Measurements from ENCODE around the gene MID1.
"Not testable (repeated sequence)": the region's sequence is repeated elsewhere in the genome, so short reads cannot be mapped to it uniquely, and the experiment has no call there.

MID1 gene

DNA sequence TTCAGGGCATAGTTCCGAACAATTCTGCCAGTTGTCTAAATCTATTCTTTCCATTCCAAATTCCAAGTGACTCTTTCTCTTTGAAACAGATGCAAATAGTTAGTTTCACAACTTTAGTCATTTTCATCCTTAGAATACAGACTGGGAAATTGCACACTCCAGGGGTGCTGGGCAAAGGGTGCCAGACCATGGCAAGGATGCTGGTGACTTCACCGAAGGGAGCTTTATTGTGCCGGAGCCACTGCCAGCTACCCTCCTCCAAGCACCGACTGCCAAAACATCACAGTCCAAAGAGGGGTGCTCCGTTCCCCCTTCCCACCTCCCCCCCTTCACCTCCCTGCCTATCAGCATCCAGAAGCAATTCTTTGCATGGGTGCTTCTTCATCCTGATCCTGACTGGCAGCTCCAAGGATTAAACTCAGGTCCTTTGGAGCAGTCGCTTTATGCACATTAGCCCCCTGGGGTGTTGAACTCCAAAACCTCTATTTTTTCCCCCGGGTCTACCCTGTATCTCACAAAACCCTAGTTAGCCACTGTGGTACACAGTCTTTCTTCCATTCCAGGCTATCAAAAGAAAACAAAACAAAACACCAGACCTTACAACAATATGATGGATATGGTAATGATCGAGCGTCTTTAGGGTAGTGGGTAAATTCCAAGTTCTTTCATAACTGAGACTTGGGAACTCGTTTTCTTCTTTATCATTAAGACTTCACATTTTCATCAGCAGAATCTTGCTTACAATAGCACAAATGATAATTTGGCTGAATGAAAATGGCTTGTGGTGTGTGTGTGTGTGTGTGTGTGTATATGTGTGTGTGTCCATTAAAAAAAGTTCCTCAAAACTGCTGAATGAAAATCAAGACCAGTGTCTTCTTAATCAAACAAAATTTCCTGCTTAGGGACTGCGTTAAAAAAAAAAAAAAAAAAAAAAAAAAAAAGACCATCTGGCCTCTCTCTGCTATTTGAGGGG is 28.7 kb downstream of the MID1 start:
- Histone ChIP-seq H3K9me3 (ENCODE audit: insufficient read depth, low read depth, low read length) (no peaks in the 10 kb centered on the region), H3K36me3 (ENCODE audit: insufficient read depth, low read length) (no peaks in the 10 kb centered on the region), H3K4me3 (ENCODE audit: low read length, poor library complexity, severe bottlenecking) (no peak overlapping the region), H3K4me1 (ENCODE audit: insufficient read depth, low read length, poor library complexity, severe bottlenecking) (no peaks in the 10 kb centered on the region), H2AFZ (ENCODE audit: low read length) (no peak overlapping the region), H3F3A (ENCODE audit: low read depth) (no peaks in the 10 kb centered on the region), H4K20me1 (ENCODE audit: insufficient read depth, low read length, poor library complexity, severe bottlenecking) (no peaks in the 10 kb centered on the region), H3K4me2 (ENCODE audit: low read depth, low read length, poor library complexity, severe bottlenecking) (no peak overlapping the region), H3K27me3 (ENCODE audit: insufficient read depth, low read length, poor library complexity, severe bottlenecking) (no peaks in the 10 kb centered on the region), H3K9me2 (replicated peaks; ENCODE audit: low read depth, low read length) (no peaks in the 10 kb centered on the region), H3K9ac (ENCODE audit: low read depth, low read length, poor library complexity, severe bottlenecking) (no peak overlapping the region), H3K79me2 (ENCODE audit: insufficient read depth, low read length) (no peaks in the 10 kb centered on the region)
- TF ChIP-seq, protein P1, sequence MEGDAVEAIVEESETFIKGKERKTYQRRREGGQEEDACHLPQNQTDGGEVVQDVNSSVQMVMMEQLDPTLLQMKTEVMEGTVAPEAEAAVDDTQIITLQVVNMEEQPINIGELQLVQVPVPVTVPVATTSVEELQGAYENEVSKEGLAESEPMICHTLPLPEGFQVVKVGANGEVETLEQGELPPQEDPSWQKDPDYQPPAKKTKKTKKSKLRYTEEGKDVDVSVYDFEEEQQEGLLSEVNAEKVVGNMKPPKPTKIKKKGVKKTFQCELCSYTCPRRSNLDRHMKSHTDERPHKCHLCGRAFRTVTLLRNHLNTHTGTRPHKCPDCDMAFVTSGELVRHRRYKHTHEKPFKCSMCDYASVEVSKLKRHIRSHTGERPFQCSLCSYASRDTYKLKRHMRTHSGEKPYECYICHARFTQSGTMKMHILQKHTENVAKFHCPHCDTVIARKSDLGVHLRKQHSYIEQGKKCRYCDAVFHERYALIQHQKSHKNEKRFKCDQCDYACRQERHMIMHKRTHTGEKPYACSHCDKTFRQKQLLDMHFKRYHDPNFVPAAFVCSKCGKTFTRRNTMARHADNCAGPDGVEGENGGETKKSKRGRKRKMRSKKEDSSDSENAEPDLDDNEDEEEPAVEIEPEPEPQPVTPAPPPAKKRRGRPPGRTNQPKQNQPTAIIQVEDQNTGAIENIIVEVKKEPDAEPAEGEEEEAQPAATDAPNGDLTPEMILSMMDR (conservative IDR thresholded peaks at IDR 0.05; ENCODE audit: low read length) = no peak
- no peak for TF ChIP-seq EZH2phosphoT487 (IDR thresholded peaks at IDR 0.05; ENCODE audit: borderline replicate concordance)

GRCh38 chrX:10589787-10590186 is 30.6 kb downstream of the MID1 start:
- not testable (repeated sequence) for H3K9ac ChIP-seq (ENCODE audit: low read depth, low read length, poor library complexity, severe bottlenecking); H3K4me2 ChIP-seq (ENCODE audit: low read depth, low read length, poor library complexity, severe bottlenecking); H4K20me1 ChIP-seq (ENCODE audit: insufficient read depth, low read length, poor library complexity, severe bottlenecking); H3K4me1 ChIP-seq (ENCODE audit: insufficient read depth, low read length, poor library complexity, severe bottlenecking); H3K9me3 ChIP-seq (ENCODE audit: insufficient read depth, low read depth, low read length); H2AFZ ChIP-seq (ENCODE audit: low read length); H3K4me3 ChIP-seq (ENCODE audit: low read length, poor library complexity, severe bottlenecking); H3F3A ChIP-seq (ENCODE audit: low read depth); H3K79me2 ChIP-seq (ENCODE audit: insufficient read depth, low read length); H3K36me3 ChIP-seq (ENCODE audit: insufficient read depth, low read length); H3K27me3 ChIP-seq (ENCODE audit: insufficient read depth, low read length, poor library complexity, severe bottlenecking); H3K9me2 ChIP-seq (replicated peaks; ENCODE audit: low read depth, low read length)

- Histone ChIP-seq H3K36me3 (ENCODE audit: insufficient read depth, low read length) (no peaks in the 10 kb centered on the region), H3K4me1 (ENCODE audit: insufficient read depth, low read length, poor library complexity, severe bottlenecking) (no peaks in the 10 kb centered on the region), H3K79me2 (ENCODE audit: insufficient read depth, low read length) (no peaks in the 10 kb centered on the region), H2AFZ (ENCODE audit: low read length) (no peak overlapping the region), H3K4me3 (ENCODE audit: low read length, poor library complexity, severe bottlenecking) (no peak overlapping the region), H3F3A (ENCODE audit: low read depth) (no peaks in the 10 kb centered on the region), H3K4me2 (ENCODE audit: low read depth, low read length, poor library complexity, severe bottlenecking) (no peak overlapping the region), H3K27me3 (ENCODE audit: insufficient read depth, low read length, poor library complexity, severe bottlenecking) (no peaks in the 10 kb centered on the region), H4K20me1 (ENCODE audit: insufficient read depth, low read length, poor library complexity, severe bottlenecking) (no peaks in the 10 kb centered on the region), H3K9ac (ENCODE audit: low read depth, low read length, poor library complexity, severe bottlenecking) (no peak overlapping the region), H3K9me2 (replicated peaks; ENCODE audit: low read depth, low read length) (no peaks in the 10 kb centered on the region), H3K9me3 (ENCODE audit: insufficient read depth, low read depth, low read length) (no peaks in the 10 kb centered on the region)
- TF ChIP-seq, protein P1 (conservative IDR thresholded peaks at IDR 0.05; ENCODE audit: low read length) = no peak
- TF ChIP-seq EZH2phosphoT487 (IDR thresholded peaks at IDR 0.05; ENCODE audit: borderline replicate concordance) = no peak
Observed at GRCh38 chrX:10589098-10589497, 31.3 kb downstream of the MID1 start.

DNA sequence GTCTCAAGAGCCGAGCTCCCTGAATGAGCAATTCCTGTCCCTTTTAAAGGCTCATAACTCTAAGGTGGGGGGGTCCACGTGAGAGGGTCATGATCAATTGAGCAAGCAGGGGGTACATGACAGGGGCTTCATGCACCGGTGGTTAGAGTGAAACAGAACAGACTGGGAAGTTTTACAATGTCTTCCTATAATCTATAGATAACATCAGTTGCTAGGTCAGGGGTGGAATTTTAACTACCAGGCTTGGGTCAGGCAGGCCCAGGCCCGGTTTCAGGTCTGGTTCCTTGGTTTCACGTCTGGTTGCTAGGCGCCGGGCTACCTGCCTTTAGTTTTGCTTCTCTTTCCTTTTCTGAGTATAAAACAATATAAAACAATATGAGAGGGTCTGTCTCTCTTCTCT is 35.5 kb downstream of the MID1 start:
- not testable (repeated sequence) for H3K4me3 ChIP-seq (ENCODE audit: low read length, poor library complexity, severe bottlenecking); H3F3A ChIP-seq (ENCODE audit: low read depth); H3K4me2 ChIP-seq (ENCODE audit: low read depth, low read length, poor library complexity, severe bottlenecking); H3K9ac ChIP-seq (ENCODE audit: low read depth, low read length, poor library complexity, severe bottlenecking); H3K9me2 ChIP-seq (replicated peaks; ENCODE audit: low read depth, low read length); H3K36me3 ChIP-seq (ENCODE audit: insufficient read depth, low read length); H3K79me2 ChIP-seq (ENCODE audit: insufficient read depth, low read length); H3K4me1 ChIP-seq (ENCODE audit: insufficient read depth, low read length, poor library complexity, severe bottlenecking); H4K20me1 ChIP-seq (ENCODE audit: insufficient read depth, low read length, poor library complexity, severe bottlenecking); H3K27me3 ChIP-seq (ENCODE audit: insufficient read depth, low read length, poor library complexity, severe bottlenecking); H3K9me3 ChIP-seq (ENCODE audit: insufficient read depth, low read depth, low read length); H2AFZ ChIP-seq (ENCODE audit: low read length)
